ENCODE measurements around the gene ARHGAP24.

Gene ARHGAP24

DNA sequence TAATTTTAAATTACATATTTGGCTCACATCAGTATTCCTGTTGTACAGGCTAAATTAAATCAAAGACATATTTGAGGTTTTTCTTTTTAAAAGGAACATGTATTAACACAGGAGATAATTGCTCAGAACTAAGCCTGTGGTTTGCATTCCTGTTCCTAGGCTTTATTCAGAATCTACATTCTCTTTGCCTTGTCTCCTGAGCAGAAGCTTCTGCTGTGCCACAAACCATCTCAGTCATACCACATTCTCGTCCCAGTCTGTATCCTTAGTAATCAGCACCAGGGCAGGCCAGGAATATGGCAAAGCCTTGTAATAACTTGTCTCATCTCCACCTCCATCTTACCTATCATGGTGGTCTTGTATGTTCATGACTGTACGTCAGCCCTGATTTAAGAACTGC, 162.8 kb downstream of the ARHGAP24 start:
- TF ChIP-seq, protein P1, sequence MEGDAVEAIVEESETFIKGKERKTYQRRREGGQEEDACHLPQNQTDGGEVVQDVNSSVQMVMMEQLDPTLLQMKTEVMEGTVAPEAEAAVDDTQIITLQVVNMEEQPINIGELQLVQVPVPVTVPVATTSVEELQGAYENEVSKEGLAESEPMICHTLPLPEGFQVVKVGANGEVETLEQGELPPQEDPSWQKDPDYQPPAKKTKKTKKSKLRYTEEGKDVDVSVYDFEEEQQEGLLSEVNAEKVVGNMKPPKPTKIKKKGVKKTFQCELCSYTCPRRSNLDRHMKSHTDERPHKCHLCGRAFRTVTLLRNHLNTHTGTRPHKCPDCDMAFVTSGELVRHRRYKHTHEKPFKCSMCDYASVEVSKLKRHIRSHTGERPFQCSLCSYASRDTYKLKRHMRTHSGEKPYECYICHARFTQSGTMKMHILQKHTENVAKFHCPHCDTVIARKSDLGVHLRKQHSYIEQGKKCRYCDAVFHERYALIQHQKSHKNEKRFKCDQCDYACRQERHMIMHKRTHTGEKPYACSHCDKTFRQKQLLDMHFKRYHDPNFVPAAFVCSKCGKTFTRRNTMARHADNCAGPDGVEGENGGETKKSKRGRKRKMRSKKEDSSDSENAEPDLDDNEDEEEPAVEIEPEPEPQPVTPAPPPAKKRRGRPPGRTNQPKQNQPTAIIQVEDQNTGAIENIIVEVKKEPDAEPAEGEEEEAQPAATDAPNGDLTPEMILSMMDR (conservative IDR thresholded peaks at IDR 0.05), result no peak
- no peak for TF ChIP-seq ZFX (IDR thresholded peaks at IDR 0.05)
- no peak overlapping the region for H3K27ac ChIP-seq

DNA sequence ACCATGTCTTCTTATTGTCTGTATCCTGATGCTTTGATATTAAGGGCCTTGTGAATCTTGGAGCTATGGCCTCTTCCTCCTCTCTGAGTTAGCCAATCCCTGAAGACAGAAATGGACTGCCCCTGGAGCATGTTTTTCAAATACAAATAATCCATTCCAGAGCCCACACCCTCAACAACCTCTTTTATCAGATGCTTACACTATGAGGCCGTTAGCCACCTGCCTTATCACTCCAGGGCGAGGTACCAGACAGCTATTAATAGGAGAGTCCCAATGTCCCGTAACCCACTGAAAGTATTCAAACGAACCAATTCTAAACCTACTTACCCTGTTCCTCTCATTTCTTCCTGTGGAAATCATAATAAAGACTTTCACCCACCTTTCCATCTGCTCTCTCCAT, 165.0 kb downstream of the ARHGAP24 start:
- no peak for TF ChIP-seq ZFX (IDR thresholded peaks at IDR 0.05)
- TF ChIP-seq, protein P1 (conservative IDR thresholded peaks at IDR 0.05), result no peak
- no peak overlapping the region for H3K27ac ChIP-seq

DNA sequence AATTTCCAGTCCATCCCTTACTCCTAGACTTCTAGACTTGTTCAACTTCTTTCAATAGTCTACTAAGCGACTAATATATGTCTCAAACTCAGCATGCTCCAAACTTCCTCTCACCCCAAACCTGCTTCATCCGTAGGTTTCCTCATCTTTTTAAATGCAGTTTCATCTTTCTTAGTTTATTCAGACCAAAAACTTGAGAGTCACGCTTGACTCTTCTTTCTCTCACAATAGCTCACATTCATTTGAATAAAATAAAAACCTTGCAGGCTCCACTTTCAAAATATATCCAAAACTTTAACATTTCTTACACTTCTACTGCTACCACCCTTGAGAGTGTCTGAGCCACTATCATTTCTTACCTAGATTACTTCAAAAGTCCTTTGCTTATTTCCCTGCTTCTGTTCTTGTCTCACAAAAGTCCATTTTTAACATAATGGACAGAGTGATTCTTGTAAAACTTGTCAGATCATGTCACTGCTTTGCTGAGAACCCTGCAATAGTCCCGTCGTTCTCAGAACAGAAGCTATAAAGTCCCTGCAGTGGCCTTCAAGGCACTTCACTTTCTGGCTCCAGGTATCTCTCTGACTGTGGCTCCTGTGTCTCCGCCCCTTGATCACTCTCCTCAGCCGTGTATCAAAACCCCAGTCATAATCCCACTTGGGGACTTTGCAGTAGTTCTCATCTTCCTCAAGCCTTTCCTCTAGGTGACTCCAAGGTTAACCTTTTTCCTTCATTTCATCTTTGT, 167.6 kb downstream of the ARHGAP24 start:
- H3K27ac ChIP-seq, result no peak overlapping the region
- TF ChIP-seq ZFX (IDR thresholded peaks at IDR 0.05), result no peak
- TF ChIP-seq, protein P1 (conservative IDR thresholded peaks at IDR 0.05), result no peak

DNA sequence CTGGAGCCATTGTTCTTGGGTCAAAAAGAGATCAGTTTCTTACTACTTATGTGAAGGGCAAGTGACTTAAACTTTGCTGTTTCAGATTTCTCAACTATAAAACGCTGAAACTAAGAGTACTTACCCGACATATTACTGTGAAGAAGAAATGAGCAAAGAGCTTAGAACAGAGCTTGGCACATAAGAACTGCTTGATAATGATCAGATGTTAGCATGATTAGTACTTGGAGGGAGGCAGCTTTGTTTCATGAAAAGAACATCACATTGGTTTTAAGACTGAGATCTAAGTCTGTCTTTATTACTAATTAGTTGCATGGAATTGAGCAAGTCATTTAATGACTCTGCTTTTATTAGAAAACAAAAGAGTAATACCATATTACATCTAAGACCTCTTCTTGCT, 169.1 kb downstream of the ARHGAP24 start:
- TF ChIP-seq, protein P1 (conservative IDR thresholded peaks at IDR 0.05), result no peak
- TF ChIP-seq ZFX (IDR thresholded peaks at IDR 0.05), result no peak
- H3K27ac ChIP-seq, result no peak overlapping the region

DNA sequence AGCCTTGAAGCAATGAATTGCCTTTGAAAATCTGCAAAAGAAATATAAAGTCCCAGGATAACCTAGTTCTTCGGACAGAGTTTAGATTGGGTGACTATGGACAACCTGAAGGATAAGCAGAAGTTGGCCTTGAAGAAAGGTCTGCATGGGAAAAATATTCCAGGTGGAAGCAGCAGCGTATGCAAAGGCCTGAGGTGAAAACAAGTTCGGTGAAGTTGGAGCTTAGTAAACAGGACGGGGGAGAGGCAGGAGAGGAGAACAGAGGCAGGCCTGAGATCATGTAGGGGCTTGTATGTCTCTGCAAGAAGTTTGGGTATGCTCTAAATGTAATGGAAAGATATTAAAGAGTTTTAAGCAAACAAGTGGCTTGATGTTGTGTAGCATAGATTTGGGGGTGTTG, 176.0 kb downstream of the ARHGAP24 start:
- TF ChIP-seq, protein P1 (conservative IDR thresholded peaks at IDR 0.05), result no peak
- no peak overlapping the region for H3K27ac ChIP-seq

DNA sequence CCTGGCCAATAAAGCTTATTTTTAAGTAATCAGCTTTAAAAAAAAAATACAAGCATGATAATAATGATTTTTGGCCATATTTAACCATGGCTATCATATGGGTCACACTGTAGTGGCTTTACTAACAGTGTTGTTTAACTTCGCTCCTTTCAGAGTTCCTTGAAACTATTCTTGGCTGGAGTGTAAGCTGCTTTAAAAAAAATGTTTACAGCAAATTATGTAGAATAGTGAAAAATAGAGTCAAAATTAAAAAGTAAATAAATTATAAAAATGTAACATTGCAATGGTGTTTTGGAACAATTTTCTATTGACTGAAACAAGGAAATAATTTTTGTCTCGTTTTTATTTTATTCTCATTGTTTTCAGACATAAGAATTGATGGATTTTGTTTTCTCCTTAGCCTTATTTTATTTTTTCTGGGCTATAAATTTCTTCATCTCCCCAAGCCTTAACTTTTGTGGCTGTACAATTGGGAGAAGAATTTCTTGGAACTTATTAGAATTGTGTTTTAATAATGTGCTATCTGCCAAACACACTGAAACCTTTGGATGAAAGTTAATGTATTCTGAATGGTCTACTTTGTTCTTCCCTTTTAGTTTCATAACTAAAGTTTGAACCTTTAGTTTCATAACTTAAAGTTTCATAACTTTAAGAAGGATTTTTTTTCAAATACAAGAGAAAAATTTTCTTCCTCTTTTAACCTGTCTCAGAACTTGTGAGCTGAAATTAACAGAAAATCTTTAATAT, 182.0 kb downstream of the ARHGAP24 start:
- TF ChIP-seq ZFX (IDR thresholded peaks at IDR 0.05), result no peak
- TF ChIP-seq, protein P1 (conservative IDR thresholded peaks at IDR 0.05), result no peak
- no peak overlapping the region for H3K27ac ChIP-seq

DNA sequence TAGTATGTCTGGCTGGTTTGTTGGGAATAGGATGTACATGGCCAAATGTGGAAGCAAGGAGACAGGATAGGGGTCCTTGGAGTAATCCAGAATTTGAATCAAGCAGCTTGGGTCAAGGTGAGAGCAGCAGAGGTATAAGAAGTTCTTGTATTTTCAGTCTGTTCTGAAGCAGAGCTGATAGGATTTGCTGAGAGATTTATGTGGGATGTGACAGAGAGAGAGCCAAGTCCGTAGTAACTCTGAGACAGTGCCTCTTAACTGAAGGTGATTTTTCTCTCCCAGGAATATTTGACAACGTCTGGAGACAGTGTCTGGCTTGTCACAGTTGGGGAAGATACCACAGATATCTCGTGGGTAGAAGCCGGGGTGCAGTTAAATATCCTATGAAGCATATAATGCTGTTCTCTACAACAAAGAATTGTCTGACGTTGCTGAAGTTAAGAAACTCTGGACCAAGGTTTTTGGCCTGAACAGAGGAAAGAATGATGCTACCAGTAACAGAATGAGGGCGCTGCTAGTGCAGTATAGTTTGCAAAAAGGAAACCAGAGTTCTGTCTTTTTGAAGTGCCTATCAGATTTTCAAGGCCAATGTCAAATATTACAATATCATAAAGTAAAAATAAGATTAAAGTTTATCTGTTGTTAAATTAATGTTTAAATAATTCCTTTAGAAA, 184.0 kb downstream of the ARHGAP24 start:
- H3K27ac ChIP-seq, result no peak overlapping the region
- no peak for TF ChIP-seq ZFX (IDR thresholded peaks at IDR 0.05)
- TF ChIP-seq, protein P1 (conservative IDR thresholded peaks at IDR 0.05), result no peak
